Heart left ventricle (tissue), 13 donors: Measurements from ENCODE around the gene ZBTB34.

Source experiments
- POLR2A ChIP-seq, 2 donors: fragments of 450-650 bp; IDR thresholded peaks; one replicate each; pipeline ENCODE4 v1.6.1; 2017; ENCODE audit warnings: antibody characterized with exemption in 2 of 2, mild to moderate bottlenecking in 2 of 2, moderate library complexity in 2 of 2
- TF ChIP-seq, protein P1 (sequence below), 12 donors: fragments of 200-600 bp; sonication (generic) in 4 of 12; IDR thresholded peaks; one replicate each; pipeline versions ENCODE4 v1.5.0 to v1.8.0; 2018 to 2022; ENCODE audit warnings: antibody characterized with exemption in 12 of 12, mild to moderate bottlenecking in 5 of 12
- donor health status: ischemic (EF 13 %, LVEDD 7.1; RV severe dilation, severe dysfunction).
- donor health status: DM: no; HTN: yes; CAD: no.
- donor health status: DM: no; HTN: no; CAD: no.
- donor health status: ischemic (EF 25% LVEDD 6.9; RV normal size, moderate dysfunction).
- donor health status: ischemic (EF 25% LVEDD 5.7; RV mildly dilated, moderate dysfunction).
- donor health status: ischemic (EF 35%, LVEDD 5.7; RV mildly dilated, moderate dysfunction).
- donor health status: nonischemic (EF 11% LVEDD 7.7; RV severe dilation, severe dysfunction).
- donor health status: DM: yes; HTN: yes; CAD: no.
- donor health status: PGD.
- donor health status: ischemic (EF 29% LVEDD 5.4; RV normal size, mild dysfunction).
- donor health status: nonischemic (EF 23%, LVEDD 6.1; RV moderate dilation, normal function).

GRCh38 chr9:126934441-126934840 is 74.0 kb downstream of the ZBTB34 start:
- TF ChIP-seq POLR2A (IDR thresholded peaks at IDR 0.05): no peak
- TF ChIP-seq, protein P1, sequence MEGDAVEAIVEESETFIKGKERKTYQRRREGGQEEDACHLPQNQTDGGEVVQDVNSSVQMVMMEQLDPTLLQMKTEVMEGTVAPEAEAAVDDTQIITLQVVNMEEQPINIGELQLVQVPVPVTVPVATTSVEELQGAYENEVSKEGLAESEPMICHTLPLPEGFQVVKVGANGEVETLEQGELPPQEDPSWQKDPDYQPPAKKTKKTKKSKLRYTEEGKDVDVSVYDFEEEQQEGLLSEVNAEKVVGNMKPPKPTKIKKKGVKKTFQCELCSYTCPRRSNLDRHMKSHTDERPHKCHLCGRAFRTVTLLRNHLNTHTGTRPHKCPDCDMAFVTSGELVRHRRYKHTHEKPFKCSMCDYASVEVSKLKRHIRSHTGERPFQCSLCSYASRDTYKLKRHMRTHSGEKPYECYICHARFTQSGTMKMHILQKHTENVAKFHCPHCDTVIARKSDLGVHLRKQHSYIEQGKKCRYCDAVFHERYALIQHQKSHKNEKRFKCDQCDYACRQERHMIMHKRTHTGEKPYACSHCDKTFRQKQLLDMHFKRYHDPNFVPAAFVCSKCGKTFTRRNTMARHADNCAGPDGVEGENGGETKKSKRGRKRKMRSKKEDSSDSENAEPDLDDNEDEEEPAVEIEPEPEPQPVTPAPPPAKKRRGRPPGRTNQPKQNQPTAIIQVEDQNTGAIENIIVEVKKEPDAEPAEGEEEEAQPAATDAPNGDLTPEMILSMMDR (IDR thresholded peaks at IDR 0.05): no peak
